H1 (cell line): ENCODE data around the gene ADGRV1. TPM values are rescaled to one million over a fixed set of nuclear protein-coding genes. Genes with fewer than 3 reads are reported as not detected.

Source experiments
- KDM4A ChIP-seq: IDR thresholded peaks from one replicate; pipeline ENCODE4 v1.7.1; 2012; ENCODE audit warnings: low read depth, mild to moderate bottlenecking, moderate library complexity, low read length, inconsistent platforms; ENCODE audit not compliant: severe bottlenecking
- polyA plus RNA-seq, 7 experiments: library from polyadenylated mRNA; depleted of rRNA in 3 of 7; stranded (reverse) in 5 of 7; unstranded in 2 of 7; fragments of >200 nt in 5 of 7; fragments of 200-250 nt in 2 of 7; gene quantifications; 1 replicate in 5 of 7; 2 replicates in 1 of 7; 4 replicates in 1 of 7; pipeline versions ENCODE4 v1.2.1 to v1.2.3, GENCODE V29; 2011 to 2013; ENCODE audit warnings: missing spikeins in 2 of 7, mixed read lengths in 2 of 7
- total RNA-seq: library from RNA; stranded (reverse); fragmentation: NEBNext Ultra II Directional; extraction: Animal tissue kit (Norgen Biotek cat#: 25700); gene quantifications from 2 replicates; pipeline ENCODE4 v1.2.1, GENCODE V29; 2021

ADGRV1 gene
- total and polyA plus RNA-seq, 2 of the 8 experiments (the other 6 are each of a cell fraction or from before 2014, with no cell fraction given): 53.1 to 62.2 TPM

- no peak for TF ChIP-seq KDM4A
Measured at GRCh38 chr5:90703932-90704331, 145.3 kb downstream of the ADGRV1 start (continued).
